Measurements from ENCODE around the gene GAB2. TPM values are rescaled to one million over a fixed set of nuclear protein-coding genes. Genes with fewer than 3 reads are reported as not detected.

GAB2 gene
- total and polyA plus RNA-seq, 2 of the 13 experiments (the other 11 are each of a cell fraction or from before 2014, with no cell fraction given), result 4.1 to 8.6 TPM

- no peak for TF ChIP-seq TEAD3 (CRISPR knock-in tag; optimal IDR thresholded peaks at IDR 0.05; ENCODE audit: borderline replicate concordance)
- TF ChIP-seq ZNF776 (CRISPR knock-in tag; IDR thresholded peaks at IDR 0.05), result no peak
- TF ChIP-seq TFAP4 (IDR thresholded peaks at IDR 0.05; ENCODE audit: borderline replicate concordance, low read depth), result peak; percentile 78; the same call in 1 of the 2 replicates
- peak; percentile 87 for TF ChIP-seq PHF21A (CRISPR knock-in tag; IDR thresholded peaks at IDR 0.05)
- peak; percentile 3; the same call in 1 of the 2 replicates for TF ChIP-seq SMC3 (IDR thresholded peaks at IDR 0.05; ENCODE audit: low read length)
- TF ChIP-seq RFX1 (IDR thresholded peaks at IDR 0.05), result no peak
- TF ChIP-seq CBX5 (CRISPR knock-in tag; IDR thresholded peaks at IDR 0.05; ENCODE audit: borderline replicate concordance), result 0 out of 2 replicates have a peak, but pooled peaks have one; percentile 14
- TF ChIP-seq ZNF383 (CRISPR knock-in tag; IDR thresholded peaks at IDR 0.05; ENCODE audit: borderline replicate concordance), result no peak
- no peak for TF ChIP-seq ZNF616 (CRISPR knock-in tag; IDR thresholded peaks at IDR 0.05; ENCODE audit: low read depth)
- no peak for TF ChIP-seq KDM5A (IDR thresholded peaks at IDR 0.05; ENCODE audit: borderline replicate concordance, low read length)
- no peak for TF ChIP-seq ZNF607 (CRISPR knock-in tag; IDR thresholded peaks at IDR 0.05; ENCODE audit: borderline replicate concordance)
- no peak for TF ChIP-seq ZNF296 (CRISPR knock-in tag; conservative IDR thresholded peaks at IDR 0.05)
- TF ChIP-seq, protein P1, sequence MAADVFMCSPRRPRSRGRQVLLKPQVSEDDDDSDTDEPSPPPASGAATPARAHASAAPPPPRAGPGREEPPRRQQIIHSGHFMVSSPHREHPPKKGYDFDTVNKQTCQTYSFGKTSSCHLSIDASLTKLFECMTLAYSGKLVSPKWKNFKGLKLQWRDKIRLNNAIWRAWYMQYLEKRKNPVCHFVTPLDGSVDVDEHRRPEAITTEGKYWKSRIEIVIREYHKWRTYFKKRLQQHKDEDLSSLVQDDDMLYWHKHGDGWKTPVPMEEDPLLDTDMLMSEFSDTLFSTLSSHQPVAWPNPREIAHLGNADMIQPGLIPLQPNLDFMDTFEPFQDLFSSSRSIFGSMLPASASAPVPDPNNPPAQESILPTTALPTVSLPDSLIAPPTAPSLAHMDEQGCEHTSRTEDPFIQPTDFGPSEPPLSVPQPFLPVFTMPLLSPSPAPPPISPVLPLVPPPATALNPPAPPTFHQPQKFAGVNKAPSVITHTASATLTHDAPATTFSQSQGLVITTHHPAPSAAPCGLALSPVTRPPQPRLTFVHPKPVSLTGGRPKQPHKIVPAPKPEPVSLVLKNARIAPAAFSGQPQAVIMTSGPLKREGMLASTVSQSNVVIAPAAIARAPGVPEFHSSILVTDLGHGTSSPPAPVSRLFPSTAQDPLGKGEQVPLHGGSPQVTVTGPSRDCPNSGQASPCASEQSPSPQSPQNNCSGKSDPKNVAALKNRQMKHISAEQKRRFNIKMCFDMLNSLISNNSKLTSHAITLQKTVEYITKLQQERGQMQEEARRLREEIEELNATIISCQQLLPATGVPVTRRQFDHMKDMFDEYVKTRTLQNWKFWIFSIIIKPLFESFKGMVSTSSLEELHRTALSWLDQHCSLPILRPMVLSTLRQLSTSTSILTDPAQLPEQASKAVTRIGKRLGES (CRISPR knock-in tag; IDR thresholded peaks at IDR 0.05; ENCODE audit: borderline replicate concordance), result no peak
- TF ChIP-seq IRF2 (CRISPR knock-in tag; IDR thresholded peaks at IDR 0.05), result no peak
- no peak for TF ChIP-seq HCFC1 (IDR thresholded peaks at IDR 0.05; ENCODE audit: low read depth, low read length)
- no peak for TF ChIP-seq SMARCE1 (IDR thresholded peaks at IDR 0.05; ENCODE audit: borderline replicate concordance)
- TF ChIP-seq IRX3 (CRISPR knock-in tag; IDR thresholded peaks at IDR 0.05; ENCODE audit: borderline replicate concordance, low read depth), result 0 out of 2 replicates have a peak, but pooled peaks have one; percentile 33
- TF ChIP-seq ZNF143 (CRISPR knock-in tag; IDR thresholded peaks at IDR 0.05), result peak; percentile 74
- no peak for TF ChIP-seq ZNF136 (CRISPR knock-in tag; IDR thresholded peaks at IDR 0.05; ENCODE audit: low read depth)
- TF ChIP-seq, protein P2, sequence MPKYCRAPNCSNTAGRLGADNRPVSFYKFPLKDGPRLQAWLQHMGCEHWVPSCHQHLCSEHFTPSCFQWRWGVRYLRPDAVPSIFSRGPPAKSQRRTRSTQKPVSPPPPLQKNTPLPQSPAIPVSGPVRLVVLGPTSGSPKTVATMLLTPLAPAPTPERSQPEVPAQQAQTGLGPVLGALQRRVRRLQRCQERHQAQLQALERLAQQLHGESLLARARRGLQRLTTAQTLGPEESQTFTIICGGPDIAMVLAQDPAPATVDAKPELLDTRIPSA (CRISPR knock-in tag; IDR thresholded peaks at IDR 0.05; ENCODE audit: borderline replicate concordance), result no peak
- peak; percentile 70; the same call in 1 of the 2 replicates for TF ChIP-seq KMT2A (CRISPR knock-in tag; IDR thresholded peaks at IDR 0.05)
- no peak for TF ChIP-seq E2F5 (CRISPR knock-in tag; conservative IDR thresholded peaks at IDR 0.05)
- 0 out of 2 replicates have a peak, but pooled peaks have one; percentile 45 for TF ChIP-seq ZNF224 (CRISPR knock-in tag; IDR thresholded peaks at IDR 0.05)
Observed at GRCh38 chr11:78416285-78417174, 1.1 kb downstream of the GAB2 start (continued).
